Coronary artery (tissue), 2 donors: Measurements from ENCODE around the gene PPARG.

Experiments used
- DNase-seq: peaks from one replicate; pipeline ENCODE4 v3.0.0-alpha.2; 2017; ENCODE audit warnings: low spot score
- H3K27ac ChIP-seq, 2 donors: fragments of 200-600 bp; sonication (generic); one replicate each; pipeline ENCODE4 v1.5.1; 2016 to 2019
- H3K4me3 ChIP-seq: fragments of 200-600 bp; sonication (generic); 2 replicates; pipeline ENCODE4 v1.5.1; 2016; ENCODE audit warnings: mild to moderate bottlenecking, moderate library complexity
- TF ChIP-seq, protein P1 (sequence below): fragments of 200-600 bp; sonication (generic); IDR thresholded peaks from one replicate; pipeline ENCODE4 v1.5.1; 2019; ENCODE audit warnings: antibody characterized with exemption

The PPARG gene

DNA sequence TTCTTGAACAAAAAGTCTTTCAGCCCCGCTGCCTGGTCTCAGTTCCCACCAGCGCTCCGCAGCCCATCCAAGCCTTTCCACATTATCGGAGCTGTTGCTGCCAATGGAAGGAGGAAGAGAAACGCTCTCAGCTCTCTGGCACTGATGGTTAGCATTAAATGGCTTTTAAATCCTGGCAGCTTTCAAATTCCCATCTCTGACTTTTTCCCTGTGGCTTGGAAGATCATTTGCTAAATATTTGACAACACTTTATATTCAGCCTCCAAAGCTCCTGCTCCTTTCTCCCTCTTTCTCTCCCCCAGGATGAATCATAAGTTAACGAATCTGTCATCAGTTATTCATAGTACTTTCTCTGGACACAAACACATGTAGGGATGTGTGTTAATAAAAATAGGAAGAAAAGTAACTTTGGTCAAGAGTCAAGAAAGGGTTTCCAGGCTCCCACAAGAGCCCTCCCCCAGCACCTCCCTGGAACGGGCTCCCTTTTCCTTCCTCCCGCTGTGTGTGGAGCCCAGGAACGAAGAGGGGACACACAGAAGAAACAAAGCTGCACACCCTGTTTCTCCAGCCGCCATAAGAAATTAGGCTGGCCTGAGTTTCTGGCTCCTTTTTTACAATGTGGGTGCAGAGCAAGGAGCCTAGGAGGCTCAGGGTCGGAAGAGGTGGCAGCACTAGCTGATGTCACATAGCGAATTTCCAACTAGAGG lies 147.8 kb downstream of the PPARG start:
- DNase-seq: no peak
- H3K4me3 ChIP-seq: peak overlapping the region; percentile 13
- peak overlapping the region; percentile 2 to 49 for H3K27ac ChIP-seq
- TF ChIP-seq, protein P1, sequence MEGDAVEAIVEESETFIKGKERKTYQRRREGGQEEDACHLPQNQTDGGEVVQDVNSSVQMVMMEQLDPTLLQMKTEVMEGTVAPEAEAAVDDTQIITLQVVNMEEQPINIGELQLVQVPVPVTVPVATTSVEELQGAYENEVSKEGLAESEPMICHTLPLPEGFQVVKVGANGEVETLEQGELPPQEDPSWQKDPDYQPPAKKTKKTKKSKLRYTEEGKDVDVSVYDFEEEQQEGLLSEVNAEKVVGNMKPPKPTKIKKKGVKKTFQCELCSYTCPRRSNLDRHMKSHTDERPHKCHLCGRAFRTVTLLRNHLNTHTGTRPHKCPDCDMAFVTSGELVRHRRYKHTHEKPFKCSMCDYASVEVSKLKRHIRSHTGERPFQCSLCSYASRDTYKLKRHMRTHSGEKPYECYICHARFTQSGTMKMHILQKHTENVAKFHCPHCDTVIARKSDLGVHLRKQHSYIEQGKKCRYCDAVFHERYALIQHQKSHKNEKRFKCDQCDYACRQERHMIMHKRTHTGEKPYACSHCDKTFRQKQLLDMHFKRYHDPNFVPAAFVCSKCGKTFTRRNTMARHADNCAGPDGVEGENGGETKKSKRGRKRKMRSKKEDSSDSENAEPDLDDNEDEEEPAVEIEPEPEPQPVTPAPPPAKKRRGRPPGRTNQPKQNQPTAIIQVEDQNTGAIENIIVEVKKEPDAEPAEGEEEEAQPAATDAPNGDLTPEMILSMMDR: no peak

DNA sequence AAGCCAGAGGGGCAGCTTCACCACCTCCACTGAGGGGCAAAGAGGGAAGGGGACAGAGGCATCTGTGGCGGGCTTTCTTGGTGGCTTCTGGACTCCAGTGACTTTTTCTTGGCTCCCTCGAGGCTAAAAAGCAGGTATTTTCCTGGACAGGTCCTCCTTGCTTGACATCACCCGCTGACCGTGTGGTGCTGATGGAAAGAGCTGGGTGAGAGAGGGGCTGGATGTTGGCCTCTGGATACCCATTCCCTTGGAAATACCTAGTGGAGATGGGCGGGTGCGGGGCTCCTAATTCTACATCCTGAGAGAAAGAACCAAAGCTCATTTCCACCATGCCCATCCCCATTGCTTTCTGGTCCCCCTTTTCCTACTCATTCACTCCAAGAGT lies 148.3 kb downstream of the PPARG start:
- TF ChIP-seq, protein P1: no peak
- peak overlapping the region in 1 of 2 donors; percentile 36 for H3K27ac ChIP-seq
- H3K4me3 ChIP-seq: no peak overlapping the region
- DNase-seq: no peak

DNA sequence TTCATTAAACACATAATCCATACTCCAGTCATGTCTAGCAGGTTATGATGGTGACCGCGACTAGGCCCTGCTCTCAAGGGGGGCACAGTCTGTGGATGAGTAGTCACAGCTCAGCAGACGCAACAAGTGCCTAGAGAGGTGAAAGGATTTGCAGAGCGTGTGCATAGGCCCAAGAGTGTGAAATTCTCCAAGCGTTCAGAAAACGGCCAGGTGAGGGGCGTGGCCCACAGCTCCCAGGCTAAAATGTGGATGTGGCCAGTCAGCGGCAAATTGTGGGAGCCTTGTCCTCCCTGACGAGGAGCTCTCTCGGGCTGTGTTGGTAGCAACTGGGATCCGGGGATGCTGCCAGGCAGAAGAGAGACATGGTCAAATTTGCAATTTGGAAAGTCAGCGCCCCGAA lies 149.0 kb downstream of the PPARG start:
- Histone ChIP-seq H3K4me3 (no peak overlapping the region), H3K27ac (no peak overlapping the region)
- TF ChIP-seq, protein P1: no peak
- no peak for DNase-seq

DNA sequence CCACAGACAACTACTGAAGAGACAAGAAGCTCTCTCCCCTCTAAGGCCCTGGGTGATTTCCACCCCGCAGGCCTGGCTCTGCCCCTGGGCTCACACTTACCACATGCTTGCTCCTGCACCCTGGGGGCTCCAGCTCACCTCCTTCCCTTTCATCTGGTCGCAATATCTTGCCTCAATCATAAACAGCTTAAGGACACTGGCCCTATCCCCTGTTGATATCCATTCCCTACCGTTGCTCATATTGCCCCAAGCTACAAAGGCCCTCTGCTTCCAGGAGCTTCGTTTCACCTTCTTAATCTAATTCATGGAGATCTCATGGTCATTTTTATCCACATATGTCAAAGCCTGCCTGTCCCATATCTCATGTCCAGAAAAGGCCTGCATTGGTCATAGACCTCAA lies 149.4 kb downstream of the PPARG start:
- DNase-seq: no peak
- H3K27ac ChIP-seq: no peak overlapping the region
- no peak overlapping the region for H3K4me3 ChIP-seq
- TF ChIP-seq, protein P1: no peak

DNA sequence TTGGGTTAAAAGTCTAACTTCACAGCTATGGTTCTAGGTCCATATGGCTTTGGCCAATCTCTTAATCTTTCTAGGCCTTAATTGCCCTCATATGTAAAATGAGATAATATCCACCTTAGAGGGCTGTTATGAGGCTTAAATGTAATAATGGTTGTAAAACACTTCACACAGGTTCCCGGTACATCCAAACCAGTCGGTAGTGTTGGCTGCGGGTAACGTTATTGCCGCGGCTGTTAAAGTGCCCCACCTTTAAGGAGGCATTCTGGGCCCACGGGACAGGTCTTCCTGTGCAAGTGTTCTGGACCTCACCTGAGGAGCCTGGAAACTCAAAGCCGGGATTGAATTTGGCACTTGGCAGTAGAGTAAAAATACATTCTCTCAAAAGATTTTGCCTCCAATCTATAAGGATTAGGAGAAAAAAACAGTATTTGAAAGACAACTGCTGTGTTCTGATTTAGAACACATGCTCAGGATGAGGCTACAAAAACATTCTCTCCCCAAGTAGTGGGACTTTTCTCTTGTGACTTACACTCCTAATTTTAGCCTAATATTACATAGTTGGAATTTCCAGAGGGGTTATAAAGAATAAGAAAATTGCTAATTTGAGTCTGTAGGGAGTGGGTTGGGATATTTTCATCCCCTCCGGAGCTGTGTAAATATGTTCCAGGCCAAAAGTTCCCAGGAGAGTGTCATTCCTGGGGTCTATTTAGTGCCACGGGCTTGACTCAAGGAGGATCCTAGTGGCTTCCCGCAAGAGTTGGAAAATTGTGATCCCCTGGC lies 150.5 kb downstream of the PPARG start:
- H3K27ac ChIP-seq: no peak overlapping the region
- no peak overlapping the region for H3K4me3 ChIP-seq
- TF ChIP-seq, protein P1: no peak
- no peak for DNase-seq

DNA sequence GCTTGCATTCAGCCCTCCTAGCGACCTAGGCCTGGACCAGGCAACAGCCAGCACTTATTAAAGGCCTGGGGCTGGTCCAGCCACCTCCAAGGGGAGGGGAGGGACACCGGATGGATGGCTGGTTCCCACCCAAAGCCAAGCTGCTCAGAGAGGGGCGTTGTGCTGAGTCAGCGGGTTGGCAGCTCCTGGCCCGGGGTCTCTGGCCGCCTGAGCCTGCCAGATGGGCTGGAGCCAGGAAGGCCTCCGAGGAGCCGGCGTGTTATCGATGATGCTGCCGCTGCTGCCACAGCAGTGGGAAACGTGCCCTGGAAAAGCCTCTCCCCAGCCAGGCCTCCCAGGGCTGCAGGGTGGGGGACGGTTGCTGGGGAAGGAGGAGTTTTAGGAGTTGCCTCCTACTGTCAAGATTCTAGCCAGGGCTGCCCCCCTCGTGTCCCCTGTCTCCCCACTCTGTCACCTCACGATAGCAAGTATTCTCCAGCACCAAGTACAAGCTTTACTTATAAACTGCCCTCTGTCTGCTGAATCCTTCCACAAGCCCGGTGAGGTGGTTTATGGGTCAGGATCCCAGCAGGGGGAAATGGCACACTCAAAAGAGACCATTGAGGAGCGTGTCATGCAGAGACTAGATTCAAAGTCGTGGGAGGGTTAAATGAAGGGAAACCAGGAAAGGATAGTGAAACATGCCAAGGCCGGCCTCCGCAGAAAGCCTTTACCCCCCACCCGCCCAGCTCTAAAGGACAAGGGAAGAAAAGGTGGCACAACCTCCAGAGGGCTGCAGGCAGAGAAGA lies 152.3 kb downstream of the PPARG start:
- Histone ChIP-seq H3K27ac (no peak overlapping the region), H3K4me3 (peak overlapping the region; percentile 35)
- DNase-seq: no peak
- TF ChIP-seq, protein P1: no peak
